GM19468 (cell line): Measurements from ENCODE around the gene AP3S2.
"Not testable (repeated sequence)": the region's sequence is repeated elsewhere in the genome, so short reads cannot be mapped to it uniquely, and the experiment has no call there.

Experiments used
- ATAC-seq: cut with Tn5 transposase; IDR thresholded peaks from one replicate; pipeline ENCODE4 v1.9.1; 2021; ENCODE audit warnings: mild to moderate bottlenecking, moderate library complexity, moderate number of reproducible peaks; ENCODE audit not compliant: unreplicated experiment; ENCODE audit errors: extremely low read depth

AP3S2 gene

DNA sequence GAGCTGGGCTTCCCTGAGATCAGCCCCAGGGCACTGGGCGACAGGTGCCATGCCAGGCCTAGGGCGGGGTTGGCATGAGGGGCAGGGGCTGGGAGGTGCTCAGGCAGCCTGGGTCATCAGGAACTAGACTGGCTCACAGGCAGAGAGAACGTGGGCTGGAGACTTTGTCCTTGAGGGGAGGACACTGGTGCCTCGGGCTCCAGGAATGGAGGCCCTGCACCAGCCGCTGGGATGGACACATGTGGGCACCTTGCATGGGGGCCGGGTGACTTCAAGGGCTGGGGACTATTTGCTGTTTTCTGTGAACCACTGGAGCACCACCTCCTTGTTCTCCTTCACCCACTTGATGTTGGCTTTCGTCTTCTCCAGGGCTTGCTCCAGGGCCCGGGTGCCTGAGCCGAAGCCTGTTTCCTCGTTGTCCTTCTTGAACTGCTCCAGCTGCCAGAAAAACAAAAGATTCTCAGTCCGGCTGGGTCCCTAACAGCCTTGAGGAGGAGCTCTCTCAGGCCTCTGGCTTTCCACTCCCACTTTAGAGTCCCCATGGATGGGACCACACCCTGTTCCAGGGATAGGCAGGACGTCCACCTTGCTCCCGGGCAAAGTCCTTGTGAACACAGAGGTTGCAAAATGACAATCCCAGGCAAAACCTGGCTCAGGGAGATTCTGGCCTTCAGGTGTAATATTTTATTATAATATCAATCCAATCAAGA is 108.6 kb downstream of the AP3S2 start:
- ATAC-seq, result no peak

DNA sequence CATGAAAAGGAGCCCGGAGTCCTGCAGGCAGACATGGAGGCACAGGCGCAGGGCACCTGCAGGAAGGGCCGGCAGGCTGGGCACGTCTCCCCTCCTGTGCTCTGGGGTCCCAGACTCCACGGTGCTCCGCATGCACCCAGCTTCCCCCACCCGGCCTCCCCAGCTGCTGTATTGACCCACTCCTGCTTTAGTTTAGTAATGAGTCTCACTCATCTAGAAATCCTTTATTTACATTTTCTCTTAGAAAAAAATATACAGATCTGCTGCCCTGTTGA is 109.2 kb downstream of the AP3S2 start:
- ATAC-seq, result no peak

DNA sequence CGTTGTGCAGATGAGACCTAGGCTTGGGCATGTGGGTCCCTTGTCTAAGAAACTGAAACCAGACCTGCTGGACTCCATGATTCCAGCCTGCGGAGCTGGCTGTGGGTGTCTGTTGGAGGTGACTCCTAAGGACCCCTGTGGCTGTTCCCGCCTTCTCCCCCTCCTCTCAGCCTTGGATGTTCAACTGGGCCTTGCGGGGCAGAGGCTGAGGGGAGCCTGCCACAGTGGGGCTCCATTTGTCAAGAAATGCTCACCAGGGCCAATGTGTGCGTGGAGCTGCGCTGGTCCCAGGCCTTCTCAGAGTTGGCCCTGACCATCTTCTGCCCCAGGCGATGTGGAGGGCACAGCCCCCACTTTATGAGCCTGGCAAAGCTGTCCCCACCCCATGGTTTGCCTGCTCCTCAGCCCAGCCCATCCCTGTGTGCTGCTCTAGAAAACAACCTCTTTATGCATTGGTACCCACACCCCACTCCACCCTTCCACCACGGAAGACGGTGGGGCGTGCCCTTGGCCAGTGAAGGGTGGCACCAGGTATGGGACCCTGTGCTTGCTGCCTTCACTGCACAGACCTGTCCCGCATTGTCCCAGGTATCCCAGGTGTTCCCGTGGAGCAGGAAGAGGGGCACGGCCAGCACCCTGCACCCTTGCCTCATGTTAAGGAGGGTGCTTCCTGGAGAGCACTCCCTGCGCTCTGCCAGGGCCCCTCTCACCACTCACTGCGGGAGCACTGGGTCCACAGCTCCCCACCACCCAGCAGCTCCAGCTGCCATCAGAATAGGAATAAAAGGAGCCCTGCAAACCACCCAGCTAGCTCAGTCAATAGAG is 109.7 kb downstream of the AP3S2 start:
- no peak for ATAC-seq

DNA sequence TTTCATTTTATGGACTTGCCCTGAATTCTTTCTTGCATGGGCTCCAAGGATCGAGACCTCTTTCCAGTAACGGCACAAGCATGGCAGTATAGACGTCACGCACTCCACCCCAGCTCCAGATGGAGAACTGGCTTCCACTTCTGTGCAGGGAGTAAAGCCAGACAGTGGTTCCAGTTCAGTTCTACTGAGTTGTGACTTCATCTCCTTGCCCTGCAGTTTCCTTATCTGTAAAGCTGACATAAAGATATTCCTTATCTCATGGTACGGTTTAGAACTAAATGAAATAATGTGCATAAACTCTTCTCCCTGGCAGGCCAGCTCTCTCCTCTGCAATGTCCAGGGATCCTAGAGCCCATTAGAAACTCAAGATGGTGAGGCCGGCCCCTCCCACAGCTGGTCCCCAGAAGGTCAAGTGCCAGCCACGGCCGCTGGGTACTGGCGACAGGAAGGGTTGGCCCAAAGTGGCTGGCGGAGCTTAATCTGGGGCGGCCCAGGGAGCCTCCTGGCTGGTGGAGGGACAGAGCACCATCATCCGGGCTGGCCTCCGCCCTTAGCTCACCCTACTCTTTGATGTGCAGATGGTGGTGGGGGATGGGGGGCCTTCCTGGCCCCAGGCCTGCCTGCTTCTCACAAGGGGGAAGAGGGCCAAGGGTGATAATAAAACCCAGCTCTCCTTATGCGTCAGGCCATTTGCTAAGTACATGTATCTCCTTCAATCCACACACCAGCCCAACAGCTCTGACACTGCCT is 110.5 kb downstream of the AP3S2 start:
- ATAC-seq, result no peak

DNA sequence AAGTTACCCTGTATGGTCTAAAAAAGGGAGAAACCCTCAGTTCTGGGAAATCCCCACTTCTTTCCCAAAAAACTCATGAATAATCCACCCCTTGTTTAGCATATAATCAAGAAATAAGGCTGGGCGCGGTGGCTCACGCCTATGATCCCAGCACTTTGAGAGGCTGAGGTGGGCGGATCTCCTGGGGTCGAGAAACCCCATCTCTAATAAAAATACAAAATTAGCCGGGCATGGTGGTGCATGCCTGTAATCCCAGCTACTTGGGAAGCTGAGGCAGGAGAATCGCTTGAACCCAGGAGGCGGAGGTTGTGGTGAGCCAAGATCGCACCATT is 111.2 kb downstream of the AP3S2 start:
- ATAC-seq, result not testable (repeated sequence)

DNA sequence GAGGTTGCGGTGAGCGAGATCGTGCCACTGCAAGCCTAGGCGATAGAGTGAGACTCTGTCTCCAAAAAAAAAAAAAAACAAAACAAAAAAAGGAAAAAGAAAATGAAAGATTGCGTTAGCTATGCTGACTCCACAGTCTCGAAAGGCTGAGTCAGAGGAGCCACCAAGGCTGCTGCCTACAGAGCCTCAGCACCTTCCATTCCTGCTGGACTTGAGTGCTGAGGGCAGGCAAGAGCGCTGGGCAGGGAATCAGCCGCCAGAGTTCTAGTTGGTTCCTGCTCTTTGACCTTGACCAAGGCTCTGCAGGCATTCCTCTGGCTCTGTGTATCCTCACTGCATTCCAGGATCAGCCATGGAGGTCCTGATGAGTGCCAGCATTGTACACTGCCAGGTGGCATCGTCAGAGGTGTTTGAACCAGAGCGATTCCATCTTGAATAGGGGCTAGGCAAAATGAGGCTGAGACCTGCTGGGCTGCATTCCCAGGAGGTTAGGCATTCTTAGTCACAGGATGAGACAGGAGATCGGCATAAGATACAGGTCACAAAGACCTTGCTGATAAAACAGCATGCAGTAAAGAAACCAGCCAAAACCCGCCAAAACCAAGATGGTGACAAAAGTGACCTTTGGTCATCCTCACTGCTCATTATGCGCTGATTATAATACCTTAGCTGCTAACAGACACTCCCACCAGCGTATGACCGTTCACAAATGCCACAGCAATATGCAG is 111.7 kb downstream of the AP3S2 start:
- no peak for ATAC-seq

DNA sequence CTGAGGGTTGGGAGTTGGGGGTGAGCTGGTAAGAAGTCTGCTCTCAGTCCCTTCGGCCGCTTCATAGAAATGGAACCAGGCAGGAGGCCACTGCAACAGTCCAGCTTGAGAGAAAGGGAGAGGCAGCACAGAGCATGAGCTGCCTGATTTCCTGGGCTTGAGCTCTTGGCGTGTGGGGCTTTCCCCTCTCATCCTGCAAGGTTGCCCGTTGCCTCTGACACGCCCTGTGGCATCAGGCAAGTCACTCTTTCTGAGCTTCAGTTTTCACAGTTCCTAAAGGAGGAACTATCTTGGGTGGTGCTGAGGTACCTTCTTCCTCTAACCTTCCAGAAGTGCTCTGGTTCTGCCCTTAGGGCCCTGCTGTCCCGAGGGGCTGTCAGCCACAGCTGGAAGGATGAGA is 112.7 kb downstream of the AP3S2 start:
- ATAC-seq, result no peak

DNA sequence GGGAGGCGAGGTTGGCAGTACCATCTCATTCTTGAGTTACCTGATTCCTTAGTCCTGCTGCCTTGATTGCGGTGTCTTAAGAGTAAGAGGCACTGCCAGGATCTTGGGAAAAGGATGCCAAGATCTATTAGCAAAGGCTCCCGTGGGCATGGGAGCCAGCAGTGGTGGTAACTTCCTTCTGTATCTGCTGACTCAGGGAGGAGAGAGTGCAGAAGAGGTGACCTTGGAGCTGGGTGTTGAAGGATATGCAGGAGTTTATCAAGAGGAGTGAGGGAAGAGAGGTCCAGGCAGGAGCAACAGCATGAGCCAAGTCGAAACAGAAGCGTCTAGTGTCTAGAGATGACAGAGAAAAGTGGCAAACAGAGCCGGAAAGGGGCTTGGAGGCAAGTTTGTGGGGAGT is 113.2 kb downstream of the AP3S2 start:
- no peak for ATAC-seq
